GM19324 (cell line): Measurements from ENCODE around the gene MRPS7.

Source experiments
- ATAC-seq: cut with Tn5 transposase; IDR thresholded peaks from one replicate; pipeline ENCODE4 v1.9.1; 2021; ENCODE audit warnings: mild to moderate bottlenecking, moderate library complexity; ENCODE audit not compliant: unreplicated experiment, low FRiP score

The MRPS7 gene

DNA sequence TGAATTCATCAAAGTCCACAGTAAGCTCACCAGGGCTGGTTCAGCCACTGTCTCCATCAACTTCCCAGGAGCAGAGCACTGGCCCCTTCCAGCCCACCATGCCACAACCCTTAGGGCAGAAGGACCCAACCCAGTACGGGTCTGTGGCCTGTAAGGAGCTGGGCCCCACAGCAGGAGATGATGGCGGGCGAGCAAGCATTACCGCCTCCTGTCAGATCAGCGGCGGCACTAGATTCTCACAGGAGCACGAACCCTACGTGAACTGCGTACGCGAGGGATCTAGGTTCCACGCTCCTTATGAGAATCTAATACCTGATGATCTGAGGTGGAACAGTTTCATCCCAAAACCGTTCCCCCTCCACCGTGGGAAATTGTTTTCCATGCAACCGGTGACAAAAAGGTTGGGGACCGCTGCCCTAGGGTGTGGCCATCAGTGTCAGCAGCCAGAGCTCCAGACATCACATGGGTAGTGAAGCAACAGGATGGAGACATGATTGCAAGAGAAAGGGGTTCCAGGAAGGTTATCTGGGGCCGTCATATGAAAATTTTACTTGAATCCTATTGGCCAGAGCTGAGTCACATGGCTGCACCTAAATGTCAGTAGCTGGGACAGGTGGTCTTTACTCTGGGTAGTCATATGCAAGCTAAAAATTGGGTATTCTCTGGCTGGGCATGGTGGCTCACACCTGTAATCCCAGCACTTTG, 40.0 kb downstream of the MRPS7 start:
- ATAC-seq, result no peak

GRCh38 chr17:75307957-75308731, 46.5 kb downstream of the MRPS7 start:
- no peak for ATAC-seq

DNA sequence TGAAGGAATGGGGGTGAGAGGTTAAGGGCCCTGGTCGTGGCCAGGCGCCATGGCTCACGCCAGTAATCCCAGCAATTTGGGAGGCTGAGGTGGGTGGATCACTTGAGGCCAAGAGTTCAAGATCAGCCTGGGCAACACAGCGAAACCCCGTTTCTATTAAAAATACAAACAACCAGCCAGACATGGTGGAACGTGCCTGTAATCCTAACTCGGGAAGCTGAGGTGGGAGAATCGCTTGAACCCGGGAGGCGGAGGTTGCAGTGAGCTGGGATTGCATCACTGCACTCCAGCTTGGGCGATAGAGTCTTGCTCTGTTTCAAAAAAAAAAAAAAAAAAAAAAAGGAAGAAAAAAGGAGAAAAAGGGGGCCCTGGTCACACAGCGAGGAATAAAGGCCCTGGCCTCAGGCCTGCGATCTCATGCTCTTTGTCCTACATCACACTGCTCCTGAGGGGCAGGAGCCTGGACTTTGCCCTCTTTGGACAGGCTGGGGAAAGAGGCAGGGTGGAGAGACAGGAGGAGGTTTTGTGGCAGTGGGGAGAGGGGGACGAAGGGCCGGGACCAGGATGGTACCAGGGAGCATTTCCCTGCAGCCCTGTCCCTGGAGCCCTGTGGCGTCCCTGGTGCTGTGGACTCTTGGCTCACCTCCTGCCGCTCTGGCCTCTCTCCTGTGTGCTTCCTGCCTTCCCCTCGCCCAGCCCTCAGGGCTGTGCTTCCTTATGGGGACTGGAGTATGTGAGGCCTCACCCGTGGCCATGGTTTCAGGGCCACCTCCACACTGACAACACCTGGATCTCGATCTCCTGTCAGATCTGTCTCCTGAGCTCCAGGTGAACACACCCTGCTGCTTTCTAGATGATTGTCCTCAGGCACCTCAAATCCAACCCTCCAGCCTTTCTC, 47.3 kb downstream of the MRPS7 start:
- no peak for ATAC-seq

DNA sequence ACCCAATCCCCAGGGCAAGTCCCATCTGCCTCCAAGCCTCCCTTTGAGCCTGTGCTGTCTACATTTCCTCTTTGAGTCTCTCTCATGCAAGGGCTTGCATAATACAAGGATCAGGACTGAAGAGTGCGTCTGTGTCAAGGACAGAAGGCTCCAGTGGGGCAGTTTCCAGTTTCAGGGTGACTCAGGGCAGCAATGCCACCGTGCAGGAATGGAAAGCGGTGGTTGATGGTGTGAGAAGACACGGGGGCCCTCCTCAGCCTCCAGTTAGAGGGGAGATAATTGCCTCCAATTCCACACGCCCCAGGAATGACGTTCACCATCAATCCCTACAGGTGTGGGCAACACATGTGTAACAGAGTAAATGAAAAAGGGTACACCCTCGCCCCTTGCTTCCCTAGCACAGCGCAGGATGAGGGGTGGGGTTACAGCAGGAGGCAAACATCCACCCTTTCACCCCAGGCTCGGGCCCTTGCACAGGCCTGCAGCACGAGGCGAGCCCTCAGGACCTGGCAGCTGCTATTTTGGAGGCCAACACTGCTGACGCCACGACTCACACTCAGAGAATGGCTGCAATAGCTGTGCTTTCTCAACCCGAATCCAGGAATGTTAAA, 52.4 kb downstream of the MRPS7 start:
- no peak for ATAC-seq

DNA sequence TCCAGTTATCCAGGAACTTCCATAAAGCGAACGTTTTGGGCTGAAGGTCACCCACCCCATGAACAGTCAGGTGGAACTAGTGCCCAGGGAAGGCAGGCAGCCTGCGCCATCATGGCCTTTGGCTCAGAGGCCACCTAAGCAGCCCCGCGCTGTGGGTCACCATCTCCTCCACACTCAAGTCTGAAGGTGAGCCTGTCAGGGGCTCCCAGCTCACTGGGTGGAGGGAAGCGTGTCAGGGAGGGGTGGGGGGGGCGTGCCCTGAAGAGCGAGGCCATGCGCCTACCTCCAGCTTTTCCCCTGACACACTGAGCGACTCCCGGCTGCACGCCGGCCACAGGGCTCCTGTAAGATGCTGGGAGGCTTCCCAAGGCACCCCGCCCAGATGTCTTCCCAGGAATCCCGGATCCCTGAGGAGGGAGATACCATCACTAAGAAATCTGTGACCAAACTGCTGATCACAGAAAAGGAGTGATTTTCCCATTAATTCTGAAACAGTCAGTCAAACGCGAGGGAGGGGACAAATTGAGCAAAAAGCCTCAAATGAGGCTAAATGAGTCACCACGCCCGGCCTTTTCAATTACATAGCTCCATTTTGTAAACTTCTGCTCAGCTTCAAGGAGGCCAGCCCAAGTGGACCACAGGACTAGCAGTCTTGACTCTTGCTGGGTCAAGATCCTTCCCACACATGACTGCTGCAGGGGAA, 54.0 kb downstream of the MRPS7 start:
- ATAC-seq, result no peak
